IMR-90 (cell line): ENCODE measurements around the gene BRDT. TPM values are rescaled to one million over a fixed set of nuclear protein-coding genes. Genes with fewer than 3 reads are reported as not detected.

ENCODE experiments used
- ATAC-seq: fragments of 200-7000 bp; cut with Tn5 transposase; 2 replicates; pipeline ENCODE4 v1.9.1; 2020; ENCODE audit warnings: low read depth, mild to moderate bottlenecking, moderate library complexity
- BruUV-seq: library from RNA; stranded (reverse); fragments of 400-500 nt; replicated peaks from 2 replicates; lab custom pipeline; 2021; lab: Mats Ljungman, UMichigan
- CTCF ChIA-PET: fragments of 300-600 bp; formaldehyde crosslinking; extraction: SDS; loops from one replicate; lab custom pipeline; 2021; ENCODE audit warnings: antibody characterized with exemption; lab: Yijun Ruan, JAX
- POLR2A ChIA-PET: fragments of 300-600 bp; sonication (Branson Sonifier 250); formaldehyde crosslinking; loops from one replicate; lab custom pipeline; 2022; ENCODE audit warnings: antibody characterized with exemption; ENCODE audit not compliant: unreplicated experiment; lab: Charles Lee
- DNase-seq: peaks from one replicate; pipeline ENCODE4 v3.0.0; 2013
- H2AFZ ChIP-seq: replicated peaks from 2 replicates; pipeline ENCODE3; 2013; ENCODE audit warnings: low read length, mild to moderate bottlenecking; ENCODE audit not compliant: poor library complexity
- H2AK5ac ChIP-seq: 2 replicates; pipeline ENCODE4 v1.6.1; 2013; ENCODE audit warnings: low read depth, low read length, inconsistent platforms
- H2AK9ac ChIP-seq: replicated peaks from 2 replicates; pipeline ENCODE3; 2013; ENCODE audit warnings: mild to moderate bottlenecking, low read depth, low read length, moderate library complexity; ENCODE audit not compliant: poor library complexity
- H2BK120ac ChIP-seq: 2 replicates; pipeline ENCODE4 v1.6.1; 2013; ENCODE audit warnings: low read depth, low read length, inconsistent platforms
- H2BK15ac ChIP-seq: 3 replicates; pipeline ENCODE4 v1.6.1; 2013; ENCODE audit warnings: low read depth, low read length, inconsistent platforms
- H2BK20ac ChIP-seq: 2 replicates; pipeline ENCODE4 v1.6.1; 2013; ENCODE audit warnings: low read depth, mild to moderate bottlenecking, inconsistent platforms, low read length, moderate library complexity
- H2BK5ac ChIP-seq: 2 replicates; pipeline ENCODE4 v1.6.1; 2013; ENCODE audit warnings: mild to moderate bottlenecking, low read depth, low read length, inconsistent platforms; ENCODE audit not compliant: poor library complexity, severe bottlenecking
- H3K14ac ChIP-seq: replicated peaks from 2 replicates; pipeline ENCODE4 v1.6.1; 2013; ENCODE audit warnings: low read depth, low read length, inconsistent platforms
- H3K18ac ChIP-seq: 2 replicates; pipeline ENCODE4 v1.6.1; 2013; ENCODE audit warnings: low read depth, low read length, control low read depth
- H3K23ac ChIP-seq: 2 replicates; pipeline ENCODE4 v1.6.1; 2013; ENCODE audit warnings: low read depth, low read length, inconsistent platforms
- H3K27ac ChIP-seq: 2 replicates; pipeline ENCODE4 v1.5.1; 2013; ENCODE audit warnings: mild to moderate bottlenecking, control low read depth, low read length; ENCODE audit not compliant: insufficient read depth
- H3K27me3 ChIP-seq: 2 replicates; pipeline ENCODE4 v1.6.1; 2013; ENCODE audit warnings: low read length; ENCODE audit not compliant: control insufficient read depth, insufficient read depth
- H3K36me3 ChIP-seq: 2 replicates; pipeline ENCODE4 v1.6.1; 2013; ENCODE audit warnings: low read length, mixed read lengths; ENCODE audit not compliant: control insufficient read depth, insufficient read depth
- H3K4ac ChIP-seq: 2 replicates; pipeline ENCODE4 v1.6.1; 2013; ENCODE audit warnings: low read depth, low read length, inconsistent platforms
- H3K4me1 ChIP-seq: 2 replicates; pipeline ENCODE4 v1.6.1; 2013; ENCODE audit warnings: low read length, mixed read lengths; ENCODE audit not compliant: control insufficient read depth, insufficient read depth
- H3K4me2 ChIP-seq: 2 replicates; pipeline ENCODE4 v1.6.1; 2013; ENCODE audit warnings: low read depth, mild to moderate bottlenecking, control low read depth, low read length, moderate library complexity
- H3K4me3 ChIP-seq: 2 replicates; pipeline ENCODE4 v1.5.1; 2013; ENCODE audit warnings: low read depth, mild to moderate bottlenecking, control low read depth, low read length, moderate library complexity; ENCODE audit not compliant: insufficient read depth
- H3K56ac ChIP-seq: 2 replicates; pipeline ENCODE4 v1.6.1; 2013; ENCODE audit warnings: low read length, inconsistent platforms; ENCODE audit not compliant: insufficient read depth; ENCODE audit errors: extremely low read depth
- H3K79me1 ChIP-seq, 2 experiments: 2 replicates each; pipeline ENCODE4 v1.6.1; 2013; ENCODE audit warnings: low read length in 2 of 2, inconsistent platforms in 1 of 2, low read depth in 1 of 2
- H3K9ac ChIP-seq: 2 replicates; pipeline ENCODE4 v1.6.1; 2013; ENCODE audit warnings: low read depth, low read length, control low read depth
- H3K9me1 ChIP-seq: 2 replicates; pipeline ENCODE4 v1.6.1; 2013; ENCODE audit warnings: low read length, inconsistent platforms; ENCODE audit not compliant: insufficient read depth
- H3K9me3 ChIP-seq: 2 replicates; pipeline ENCODE4 v1.6.1; 2013; ENCODE audit warnings: low read length; ENCODE audit not compliant: control insufficient read depth, insufficient read depth
- H4K20me1 ChIP-seq: 2 replicates; pipeline ENCODE4 v1.6.1; 2013; ENCODE audit warnings: low read length, inconsistent platforms; ENCODE audit not compliant: insufficient read depth
- H4K5ac ChIP-seq: 2 replicates; pipeline ENCODE4 v1.6.1; 2013; ENCODE audit warnings: mild to moderate bottlenecking, low read depth, low read length, control low read depth
- H4K8ac ChIP-seq, 2 experiments: 2 replicates each; pipeline ENCODE4 v1.6.1; 2013; ENCODE audit warnings: low read depth in 2 of 2, low read length in 2 of 2, control low read depth in 1 of 2, inconsistent platforms in 1 of 2
- H4K91ac ChIP-seq: 2 replicates; pipeline ENCODE4 v1.6.1; 2013; ENCODE audit warnings: low read depth, low read length, inconsistent platforms; ENCODE audit not compliant: insufficient read depth
- BHLHE40 ChIP-seq: fragments of 150-350 bp; IDR thresholded peaks from 2 replicates; pipeline ENCODE4 v1.6.1; 2016; ENCODE audit warnings: mild to moderate bottlenecking, low read depth, low read length
- CEBPB ChIP-seq: IDR thresholded peaks from 2 replicates; pipeline ENCODE4 v1.6.1; 2012; ENCODE audit warnings: low read depth, low read length, improper control_type of control experiment
- CHD1 ChIP-seq: IDR thresholded peaks from 2 replicates; pipeline ENCODE4 v1.6.1; 2012; ENCODE audit warnings: low read depth, low read length, improper control_type of control experiment
- CTCF ChIP-seq: conservative IDR thresholded peaks from 2 replicates; pipeline ENCODE4 v1.5.1; 2012; ENCODE audit warnings: mild to moderate bottlenecking, low read depth, low read length, improper control_type of control experiment
- ELK1 ChIP-seq: fragments of 150-350 bp; IDR thresholded peaks from 2 replicates; pipeline ENCODE4 v1.6.1; 2016; ENCODE audit warnings: low read depth, mild to moderate bottlenecking, low read length, moderate library complexity, borderline replicate concordance
- FOS ChIP-seq: fragments of 150-350 bp; IDR thresholded peaks from 2 replicates; pipeline ENCODE4 v1.6.1; 2016; ENCODE audit warnings: low read depth, low read length
- MAFK ChIP-seq: IDR thresholded peaks from 2 replicates; pipeline ENCODE4 v1.6.1; 2012; ENCODE audit warnings: low read depth, low read length, improper control_type of control experiment
- MAZ ChIP-seq: IDR thresholded peaks from 2 replicates; pipeline ENCODE4 v1.6.1; 2012; ENCODE audit warnings: low read depth, mild to moderate bottlenecking, low read length, improper control_type of control experiment, moderate library complexity, borderline replicate concordance
- MXI1 ChIP-seq: IDR thresholded peaks from 2 replicates; pipeline ENCODE4 v1.6.1; 2012; ENCODE audit warnings: low read depth, mild to moderate bottlenecking, low read length, moderate library complexity, borderline replicate concordance
- NFE2L2 ChIP-seq: fragments of 150-350 bp; IDR thresholded peaks from 2 replicates; pipeline ENCODE4 v1.6.1; 2016; ENCODE audit warnings: low read depth, mild to moderate bottlenecking, low read length
- RAD21 ChIP-seq: IDR thresholded peaks from 2 replicates; pipeline ENCODE4 v1.6.1; 2012; ENCODE audit warnings: low read length, improper control_type of control experiment
- RCOR1 ChIP-seq: IDR thresholded peaks from 2 replicates; pipeline ENCODE4 v1.6.1; 2012; ENCODE audit warnings: mild to moderate bottlenecking, low read length, improper control_type of control experiment; ENCODE audit not compliant: insufficient replicate concordance
- RFX5 ChIP-seq: IDR thresholded peaks from 2 replicates; pipeline ENCODE4 v1.8.0; 2012; ENCODE audit warnings: low read depth, mild to moderate bottlenecking, low read length, moderate library complexity
- WGBS, 2 experiments: methylation state at CpG; one replicate each; pipeline versions ENCODE4 v1.1.5 to v1.1.7; 2013; ENCODE audit warnings: missing lambda C conversion rate in 2 of 2; ENCODE audit not compliant: insufficient read length in 1 of 2; ENCODE audit errors: extremely low coverage in 2 of 2; 5-methylcytosine and 5-hydroxymethylcytosine counted together
- dilution Hi-C: fragments of 300-500 bp; cut with HindIII; formaldehyde crosslinking; loops from one replicate; pipeline ENCODE4 v1.14.3; 2018; ENCODE audit warnings: low sequenced_read_pairs; ENCODE audit not compliant: unreplicated experiment
- in situ Hi-C: fragments of 300-500 bp; cut with MboI; formaldehyde crosslinking; loops from 3 replicates; pipeline ENCODE4 v1.14.3; 2019; ENCODE audit warnings: low sequenced_read_pairs, inconsistent platforms, mixed read lengths
- intact Hi-C: fragments of 100-400 bp; cut with micrococcal nuclease; formaldehyde crosslinking; loops from 2 replicates; pipeline ENCODE4 v1.10.0; 2022
- polyA plus RNA-seq, 3 experiments: library from polyadenylated mRNA; depleted of rRNA; stranded (reverse); fragments of >200 nt; gene quantifications; 2 replicates each; pipeline ENCODE4 v1.2.3, GENCODE V29; 2012; ENCODE audit warnings: low replicate concordance in 1 of 3
- total RNA-seq: library from RNA; depleted of rRNA; stranded (reverse); fragments of >200 nt; gene quantifications from 2 replicates; pipeline ENCODE4 v1.2.3, GENCODE V29; 2012

The BRDT gene
- total and polyA plus RNA-seq, 2 of the 4 experiments (the other 2 are of a cell fraction) = not detected

DNA sequence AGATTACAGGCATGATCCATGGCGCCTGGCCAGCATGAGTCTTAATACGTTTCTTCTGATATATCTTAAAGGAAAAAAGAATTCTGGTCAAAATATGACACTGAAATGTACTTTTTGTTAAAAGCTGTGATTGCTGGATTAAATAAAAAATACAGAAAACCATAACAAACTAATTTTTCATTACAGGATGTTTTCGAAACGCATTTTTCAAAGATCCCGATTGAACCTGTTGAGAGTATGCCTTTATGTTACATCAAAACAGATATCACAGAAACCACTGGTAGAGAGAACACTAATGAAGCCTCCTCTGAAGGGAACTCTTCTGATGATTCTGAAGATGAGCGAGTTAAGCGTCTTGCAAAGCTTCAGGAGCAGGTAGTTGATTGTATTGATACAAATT is 30.2 kb downstream of the BRDT start:
- Histone ChIP-seq H3K4me2 (no peak overlapping the region), H4K91ac (no peak overlapping the region), H3K27me3 (peaks cover 2% of the 10 kb centered on the region; the same call in 1 of the 2 replicates), H3K4ac (no peak overlapping the region), H4K5ac (no peak overlapping the region), H2BK120ac (no peak overlapping the region), H4K20me1 (no peaks in the 10 kb centered on the region), H3K9me3 (no peaks in the 10 kb centered on the region), H3K36me3 (no peaks in the 10 kb centered on the region), H4K8ac (no peak overlapping the region), H2BK5ac (no peak overlapping the region), H3K4me3 (no peak overlapping the region), H3K56ac (no peak overlapping the region), H2BK15ac (no peak overlapping the region), H2AK9ac (no peak overlapping the region), H3K27ac (no peak overlapping the region), H2AFZ (no peak overlapping the region), H3K14ac (no peak overlapping the region), H3K9ac (no peak overlapping the region), H3K9me1 (no peaks in the 10 kb centered on the region), H2BK20ac (no peak overlapping the region), H3K23ac (no peak overlapping the region), H2AK5ac (no peak overlapping the region), H3K4me1 (no peaks in the 10 kb centered on the region), H3K18ac (no peak overlapping the region), H3K79me1 (no peaks in the 10 kb centered on the region)
- DNase-seq (no peak), ATAC-seq (no peak)
- dilution Hi-C loops (no loop called here), intact Hi-C loops (no loop called here), in situ Hi-C loops (no loop called here)
- 92% methylated on average over 2 of the region's 7 CpGs; no CpG with 5 or more reads in 1 of the 2 experiments for WGBS, 2 experiments
- TF ChIP-seq FOS (no peak), MAZ (no peak), RFX5 (no peak), RAD21 (no peak), ELK1 (no peak), BHLHE40 (no peak), MAFK (no peak), MXI1 (no peak), CHD1 (no peak), RCOR1 (no peak), NFE2L2 (no peak), CTCF (no peak), CEBPB (no peak)
- CTCF ChIA-PET = interaction anchor here (0.5 to 1.3 kb wide), 3 partner anchors 27 to 179 kb away, joined by 3 to 4 read pairs (median 3); no protein-coding TSS in a partner anchor
- POLR2A ChIA-PET = no interaction called here
- no TSS peak for BruUV-seq
